HG02970 (cell line): ENCODE measurements around the gene KIF5A.

Source experiments
- ATAC-seq: cut with Tn5 transposase; IDR thresholded peaks from one replicate; pipeline ENCODE4 v1.9.1; 2021; ENCODE audit warnings: mild to moderate bottlenecking, moderate library complexity, moderate number of reproducible peaks; ENCODE audit not compliant: unreplicated experiment, low FRiP score

The KIF5A gene

GRCh38 chr12:57603815-57604453 lies 54.1 kb downstream of the KIF5A start:
- ATAC-seq, result no peak

GRCh38 chr12:57604454-57604991 lies 54.7 kb downstream of the KIF5A start, which contains the start of gene DTX3:
Gene DTX3 (plus strand): TSS chr12:57604824. CDS start chr12:57606518, 1,694 bp downstream.
- ATAC-seq, result no peak

GRCh38 chr12:57604992-57605810 lies 55.4 kb downstream of the KIF5A start:
- ATAC-seq, result no peak

- no peak for ATAC-seq
These were observed 56.0 kb downstream of the KIF5A start for GRCh38 chr12:57605811-57606311.

- ATAC-seq, result no peak
These were observed 56.6 kb downstream of the KIF5A start for GRCh38 chr12:57606399-57606798.

- no peak for ATAC-seq
These were observed 57.0 kb downstream of the KIF5A start for GRCh38 chr12:57606821-57607220.

GRCh38 chr12:57607958-57608663 lies 58.3 kb downstream of the KIF5A start:
- ATAC-seq, result no peak

- ATAC-seq, result no peak
These were observed 59.4 kb downstream of the KIF5A start for GRCh38 chr12:57609101-57609780.

GRCh38 chr12:57609781-57610553 lies 60.1 kb downstream of the KIF5A start:
- no peak for ATAC-seq

GRCh38 chr12:57610554-57611107 lies 60.8 kb downstream of the KIF5A start:
- ATAC-seq, result no peak

DNA sequence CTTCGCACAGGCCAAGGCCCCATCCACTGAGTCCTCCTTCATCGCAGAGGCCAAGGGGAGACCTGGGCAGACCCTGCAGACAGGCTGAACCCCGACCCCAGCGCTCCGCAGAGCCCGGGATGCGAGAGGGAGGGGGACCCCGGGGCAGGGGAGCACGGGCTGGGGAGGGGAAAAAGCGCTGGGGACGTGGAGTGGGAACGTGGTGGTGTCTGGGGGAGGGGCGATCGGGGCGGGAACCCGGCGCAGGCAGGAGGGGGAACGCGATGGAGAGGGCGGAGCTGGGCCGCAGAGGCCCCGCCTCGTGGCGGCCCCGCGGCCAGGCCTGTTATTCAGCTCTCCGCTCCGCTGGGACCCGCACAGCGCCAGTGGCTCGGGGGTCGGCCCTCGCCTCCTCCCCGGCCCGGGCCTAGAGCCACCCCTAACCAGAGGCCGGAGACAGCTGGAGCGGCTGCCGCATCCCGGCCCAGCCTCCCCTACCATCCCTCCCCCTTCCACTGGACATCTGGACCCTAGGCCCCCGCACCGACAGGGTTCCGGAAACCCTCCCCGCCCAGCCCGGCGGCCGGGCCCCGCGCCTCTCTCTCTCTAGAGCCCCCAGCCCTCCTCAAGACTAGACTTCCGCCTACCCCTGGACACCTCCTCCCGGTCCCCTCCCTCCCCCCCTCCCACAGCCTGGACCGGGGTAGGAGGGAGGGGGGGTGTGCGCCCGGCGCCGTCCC lies 61.4 kb downstream of the KIF5A start, which contains the start of gene ARHGEF25:
Gene ARHGEF25 (plus strand): TSS at position 328 of the 719 bp plus-strand sequence. CDS start 460 bp downstream, outside the sequence.
- ATAC-seq, result no peak

DNA sequence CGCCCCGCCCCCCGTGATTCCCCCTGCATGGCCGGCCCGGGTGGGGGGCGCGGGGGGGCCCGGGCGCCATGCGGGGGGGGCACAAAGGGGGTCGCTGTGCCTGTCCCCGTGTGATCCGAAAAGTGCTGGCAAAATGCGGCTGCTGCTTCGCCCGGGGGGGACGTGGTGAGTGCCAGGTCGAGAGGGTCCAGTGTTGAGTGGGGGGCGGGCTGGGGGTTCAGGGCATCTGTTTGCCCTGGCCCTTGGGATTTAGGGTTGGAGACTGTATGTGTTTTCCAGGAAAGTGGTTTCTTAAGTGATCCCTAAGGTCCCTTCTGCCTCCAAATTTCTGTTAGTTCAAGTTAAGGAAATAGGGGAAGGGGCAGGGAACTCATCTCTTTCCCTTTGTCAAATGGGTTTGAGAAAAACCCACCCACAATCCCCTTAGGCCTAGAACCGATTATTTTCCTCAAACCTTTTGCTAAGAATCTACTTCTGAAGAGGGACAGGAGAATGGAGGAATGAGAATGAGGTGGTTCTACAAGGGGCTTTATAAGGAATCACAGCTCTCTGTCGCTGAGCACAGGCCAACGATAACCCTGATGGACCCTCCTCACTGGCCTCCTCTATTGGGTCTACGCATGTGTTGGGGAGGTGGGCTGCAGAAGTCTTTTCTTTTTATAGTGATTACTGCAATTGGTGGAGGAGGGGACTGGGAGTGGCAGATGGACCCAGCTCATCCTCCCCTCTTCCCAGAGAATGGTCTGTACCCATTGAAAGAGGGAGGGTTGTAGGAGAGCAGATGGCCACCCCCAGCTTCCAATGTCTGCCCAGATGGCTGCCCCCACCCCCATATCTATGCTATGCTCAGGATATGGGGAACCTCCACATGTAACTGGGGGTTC lies 62.2 kb downstream of the KIF5A start:
- ATAC-seq, result no peak

- ATAC-seq, result no peak
These were observed 63.0 kb downstream of the KIF5A start for GRCh38 chr12:57612711-57613426.

DNA sequence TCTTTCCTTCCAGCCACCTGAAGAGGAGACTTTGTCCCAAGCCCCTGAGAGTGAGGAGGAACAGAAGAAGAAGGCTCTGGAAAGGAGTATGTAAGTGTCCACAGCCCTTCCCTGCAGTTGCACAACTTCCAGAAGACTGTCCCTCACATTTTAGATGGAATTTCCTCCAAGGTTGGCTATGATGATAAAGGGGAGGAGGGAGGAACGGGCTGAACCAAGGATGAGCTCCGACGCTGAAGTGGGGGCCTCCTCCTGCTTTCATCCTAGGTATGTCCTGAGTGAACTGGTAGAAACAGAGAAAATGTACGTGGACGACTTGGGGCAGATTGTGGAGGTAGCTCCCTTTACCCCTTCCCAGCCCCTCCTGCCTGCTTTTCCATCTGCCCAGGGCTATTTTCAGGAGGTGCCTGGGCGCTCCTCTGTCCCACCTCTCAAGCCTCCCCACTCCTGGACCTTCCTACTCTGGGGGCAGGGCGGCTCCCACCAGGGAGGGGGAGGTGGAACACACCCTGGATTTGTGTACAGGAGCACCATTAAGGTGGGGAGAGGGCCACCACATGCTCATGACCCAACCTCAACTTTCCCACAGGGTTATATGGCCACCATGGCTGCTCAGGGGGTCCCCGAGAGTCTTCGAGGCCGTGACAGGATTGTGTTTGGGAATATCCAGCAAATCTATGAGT lies 63.7 kb downstream of the KIF5A start:
- ATAC-seq, result no peak

GRCh38 chr12:57614178-57614947 lies 64.5 kb downstream of the KIF5A start:
- no peak for ATAC-seq
